ENCODE measurements around the gene RERE. TPM values are rescaled to one million over a fixed set of nuclear protein-coding genes. Genes with fewer than 3 reads are reported as not detected.

The RERE gene
- total RNA-seq, 4 donors from 2014 or later, result 51.2 to 1,226 (median 253) TPM

DNA sequence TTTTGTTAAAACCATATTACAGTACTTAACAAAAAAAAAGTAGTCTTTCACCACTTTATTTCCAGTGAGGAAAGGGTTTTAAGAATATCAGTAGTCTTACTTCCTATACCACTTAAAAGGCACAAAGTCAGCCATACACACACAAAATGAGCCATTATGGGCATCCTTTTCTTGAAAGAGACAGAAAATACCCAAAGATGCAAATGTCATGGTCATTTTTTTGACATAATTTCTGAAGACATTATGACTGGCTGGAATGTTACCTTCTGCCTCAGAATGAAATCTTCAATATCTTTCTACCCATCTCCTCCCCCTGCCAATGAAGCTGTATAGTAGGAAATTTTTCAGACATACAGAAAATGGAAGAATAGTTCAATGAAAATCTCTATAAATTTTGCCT is 261.9 kb downstream of the RERE start:
- H3K27me3 ChIP-seq, result no peaks in the 10 kb centered on the region
- H3K4me1 ChIP-seq, result peaks cover 0 to 16% of the 10 kb centered on the region in 2 donors
- no peak overlapping the region for H3K4me3 ChIP-seq
- TF ChIP-seq POLR2A (IDR thresholded peaks at IDR 0.05) (no peak), CTCF (IDR thresholded peaks at IDR 0.05) (no peak)
- intact Hi-C loops (cut with DNase I; ENCODE audit: low total_unique reads), result no loop called here
- H3K36me3 ChIP-seq, result no peaks in the 10 kb centered on the region
- H3K9me3 ChIP-seq, result no peaks in the 10 kb centered on the region
- no peak for DNase-seq
- H3K27ac ChIP-seq, result peak overlapping the region; percentile 72 to 83

- intact Hi-C loops (cut with DNase I; ENCODE audit: low total_unique reads), result no loop called here
- Histone ChIP-seq H3K36me3 (no peaks in the 10 kb centered on the region), H3K27ac (peak overlapping the region; percentile 72 to 83), H3K4me3 (no peak overlapping the region), H3K9me3 (no peaks in the 10 kb centered on the region), H3K4me1 (peaks cover 0 to 16% of the 10 kb centered on the region in 2 donors), H3K27me3 (no peaks in the 10 kb centered on the region)
- DNase-seq, result peak in 1 of 2 donors; percentile 64
- TF ChIP-seq CTCF (IDR thresholded peaks at IDR 0.05), result no peak
- TF ChIP-seq POLR2A (IDR thresholded peaks at IDR 0.05), result no peak
These were observed 262.4 kb downstream of the RERE start for GRCh38 chr1:8554956-8555534.

DNA sequence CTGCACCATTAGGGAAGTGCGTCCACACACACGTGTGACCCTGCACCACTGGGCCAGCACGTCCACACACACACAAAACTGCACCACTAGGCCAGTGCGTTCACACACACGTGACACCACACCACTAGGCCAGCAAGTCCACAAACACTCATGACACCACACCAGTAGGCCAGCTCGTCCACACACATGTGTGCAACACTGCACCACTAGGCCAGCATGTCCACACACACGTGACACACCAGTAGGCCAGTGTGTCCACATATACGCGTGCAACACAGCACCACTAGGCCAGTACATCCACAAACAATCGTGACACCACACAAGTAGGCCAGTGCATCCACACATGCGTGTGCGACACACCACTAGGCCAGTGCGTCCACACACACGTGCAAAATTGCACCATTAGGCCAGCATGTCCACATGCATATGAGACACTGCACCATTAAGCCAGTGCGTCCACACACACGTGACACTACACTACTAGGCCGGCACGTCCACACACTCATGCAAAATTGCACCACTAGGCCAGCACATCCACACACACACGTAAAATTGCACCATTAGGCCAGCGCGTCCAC is 264.5 kb downstream of the RERE start:
- intact Hi-C loops (cut with DNase I; ENCODE audit: low total_unique reads), result no loop called here
- no peaks in the 10 kb centered on the region for H3K27me3 ChIP-seq
- H3K36me3 ChIP-seq, result no peaks in the 10 kb centered on the region
- H3K9me3 ChIP-seq, result no peaks in the 10 kb centered on the region
- no peak for DNase-seq
- peaks cover 0 to 15% of the 10 kb centered on the region in 2 donors for H3K4me1 ChIP-seq
- H3K27ac ChIP-seq, result peak overlapping the region in 1 of 2 donors; percentile 72
- no peak for TF ChIP-seq POLR2A (IDR thresholded peaks at IDR 0.05)
- no peak for TF ChIP-seq CTCF (IDR thresholded peaks at IDR 0.05)
- H3K4me3 ChIP-seq, result no peak overlapping the region

GRCh38 chr1:8551613-8552489 is 265.6 kb downstream of the RERE start:
- DNase-seq, result no peak
- Histone ChIP-seq H3K27me3 (no peaks in the 10 kb centered on the region), H3K4me1 (peaks cover 0 to 15% of the 10 kb centered on the region in 2 donors), H3K36me3 (no peaks in the 10 kb centered on the region), H3K27ac (peak overlapping the region; percentile 68 to 73), H3K9me3 (no peaks in the 10 kb centered on the region), H3K4me3 (no peak overlapping the region)
- intact Hi-C loops (cut with DNase I; ENCODE audit: low total_unique reads), result no loop called here
- TF ChIP-seq POLR2A (IDR thresholded peaks at IDR 0.05), result no peak
- TF ChIP-seq CTCF (IDR thresholded peaks at IDR 0.05), result no peak

GRCh38 chr1:8551057-8551456 is 266.4 kb downstream of the RERE start:
- no peaks in the 10 kb centered on the region for H3K27me3 ChIP-seq
- H3K27ac ChIP-seq, result peak overlapping the region; percentile 68 to 73
- intact Hi-C loops (cut with DNase I; ENCODE audit: low total_unique reads), result no loop called here
- no peaks in the 10 kb centered on the region for H3K9me3 ChIP-seq
- peaks cover 0 to 15% of the 10 kb centered on the region in 2 donors for H3K4me1 ChIP-seq
- TF ChIP-seq CTCF (IDR thresholded peaks at IDR 0.05) (no peak), POLR2A (IDR thresholded peaks at IDR 0.05) (no peak)
- no peak for DNase-seq
- H3K36me3 ChIP-seq, result no peaks in the 10 kb centered on the region
- no peak overlapping the region for H3K4me3 ChIP-seq

All from uterus (tissue), 4 donors.